ENCODE results near the gene SPHK2. TPM values are rescaled to one million over a fixed set of nuclear protein-coding genes. Genes with fewer than 3 reads are reported as not detected.

SPHK2 gene
- total and polyA plus RNA-seq, 2 experiments from 2014 or later: 18.3 to 50.3 TPM

DNA sequence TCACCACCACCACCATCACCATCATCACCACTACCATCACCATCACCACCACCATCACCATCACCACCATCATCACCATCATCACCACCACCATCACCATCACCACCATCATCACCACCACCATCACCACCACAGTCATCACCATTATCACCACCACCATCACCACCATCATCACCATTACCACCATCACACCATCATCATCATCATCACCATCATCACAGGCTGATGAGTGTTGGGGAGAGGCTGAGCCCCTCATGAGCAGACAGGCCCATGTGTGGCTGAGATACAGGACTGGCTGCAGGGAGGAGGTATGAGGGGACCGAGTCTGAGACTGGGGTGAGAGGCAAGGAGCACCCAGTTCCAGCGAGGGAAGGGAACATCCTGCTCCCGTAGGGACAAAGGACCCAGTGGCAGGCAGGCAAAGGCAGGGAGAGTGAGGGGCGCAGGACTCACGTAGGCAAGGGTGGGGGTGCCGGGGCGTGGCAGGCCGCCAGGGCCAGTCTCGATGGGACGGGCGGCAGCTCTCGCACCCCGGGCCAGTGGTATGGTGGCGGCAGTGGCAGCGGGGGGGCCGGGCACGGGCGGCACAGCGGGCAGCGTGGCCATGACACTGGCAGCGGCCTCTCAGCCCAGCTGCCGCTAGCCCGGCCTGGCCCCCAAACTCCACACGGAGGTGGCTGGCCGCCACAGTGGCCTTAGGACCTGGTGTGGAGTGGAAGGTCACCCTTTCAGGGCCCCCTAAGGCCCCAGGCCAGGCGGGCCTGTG, 50.8 kb downstream of the SPHK2 start:
- Mint-ChIP-seq H3K9me3 (peaks cover 9% of the 10 kb centered on the region; the same call in 2 of the 3 replicates), H3K4me1 (peaks cover 26% of the 10 kb centered on the region), H3K4me3 (no peak overlapping the region), H3K27me3 (ENCODE audit: insufficient read depth, low read depth, poor library complexity) (peaks cover 14% of the 10 kb centered on the region), H3K36me3 (ENCODE audit: low read depth) (no peaks in the 10 kb centered on the region; the same call in 2 of the 3 replicates), H3K27ac (no peak overlapping the region)
- no peaks in the 10 kb centered on the region for H4K20me1 ChIP-seq (replicated peaks; ENCODE audit: insufficient read depth)
- peaks cover 20% of the 10 kb centered on the region for H3K4me1 ChIP-seq (ENCODE audit: insufficient read depth)
- H3K27me3 ChIP-seq (ENCODE audit: insufficient read depth): no peaks in the 10 kb centered on the region
- H3K9me2 ChIP-seq (ENCODE audit: insufficient read depth): no peaks in the 10 kb centered on the region
- H3K27ac ChIP-seq (ENCODE audit: low read depth): no peak overlapping the region
- DNase-seq (ENCODE audit: low spot score) (no peak), ATAC-seq (no peak)
- no peak overlapping the region for H2AFZ ChIP-seq
- H3K79me2 ChIP-seq (replicated peaks; ENCODE audit: insufficient read depth): no peaks in the 10 kb centered on the region
- H3K4me2 ChIP-seq: no peak overlapping the region
- no peak overlapping the region for H3K4me3 ChIP-seq
- no peaks in the 10 kb centered on the region for H3K36me3 ChIP-seq (ENCODE audit: insufficient read depth)
- no peak for TF ChIP-seq EZH2 (IDR thresholded peaks at IDR 0.05; ENCODE audit: low read depth, unreplicated experiment)
- TF ChIP-seq CREB1 (CRISPR knock-in tag; IDR thresholded peaks at IDR 0.05; ENCODE audit: low read depth): no peak
- TF ChIP-seq ZNF114 (CRISPR knock-in tag; IDR thresholded peaks at IDR 0.05): no peak
- TF ChIP-seq ETS1 (IDR thresholded peaks at IDR 0.05): no peak
- TF ChIP-seq, protein P1, sequence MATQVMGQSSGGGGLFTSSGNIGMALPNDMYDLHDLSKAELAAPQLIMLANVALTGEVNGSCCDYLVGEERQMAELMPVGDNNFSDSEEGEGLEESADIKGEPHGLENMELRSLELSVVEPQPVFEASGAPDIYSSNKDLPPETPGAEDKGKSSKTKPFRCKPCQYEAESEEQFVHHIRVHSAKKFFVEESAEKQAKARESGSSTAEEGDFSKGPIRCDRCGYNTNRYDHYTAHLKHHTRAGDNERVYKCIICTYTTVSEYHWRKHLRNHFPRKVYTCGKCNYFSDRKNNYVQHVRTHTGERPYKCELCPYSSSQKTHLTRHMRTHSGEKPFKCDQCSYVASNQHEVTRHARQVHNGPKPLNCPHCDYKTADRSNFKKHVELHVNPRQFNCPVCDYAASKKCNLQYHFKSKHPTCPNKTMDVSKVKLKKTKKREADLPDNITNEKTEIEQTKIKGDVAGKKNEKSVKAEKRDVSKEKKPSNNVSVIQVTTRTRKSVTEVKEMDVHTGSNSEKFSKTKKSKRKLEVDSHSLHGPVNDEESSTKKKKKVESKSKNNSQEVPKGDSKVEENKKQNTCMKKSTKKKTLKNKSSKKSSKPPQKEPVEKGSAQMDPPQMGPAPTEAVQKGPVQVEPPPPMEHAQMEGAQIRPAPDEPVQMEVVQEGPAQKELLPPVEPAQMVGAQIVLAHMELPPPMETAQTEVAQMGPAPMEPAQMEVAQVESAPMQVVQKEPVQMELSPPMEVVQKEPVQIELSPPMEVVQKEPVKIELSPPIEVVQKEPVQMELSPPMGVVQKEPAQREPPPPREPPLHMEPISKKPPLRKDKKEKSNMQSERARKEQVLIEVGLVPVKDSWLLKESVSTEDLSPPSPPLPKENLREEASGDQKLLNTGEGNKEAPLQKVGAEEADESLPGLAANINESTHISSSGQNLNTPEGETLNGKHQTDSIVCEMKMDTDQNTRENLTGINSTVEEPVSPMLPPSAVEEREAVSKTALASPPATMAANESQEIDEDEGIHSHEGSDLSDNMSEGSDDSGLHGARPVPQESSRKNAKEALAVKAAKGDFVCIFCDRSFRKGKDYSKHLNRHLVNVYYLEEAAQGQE (IDR thresholded peaks at IDR 0.05; ENCODE audit: unreplicated experiment): no peak
- TF ChIP-seq EZH2phosphoT487 (IDR thresholded peaks at IDR 0.05; ENCODE audit: unreplicated experiment): no peak
- no peak for TF ChIP-seq POLR2AphosphoS5 (IDR thresholded peaks at IDR 0.05; ENCODE audit: low read depth)
- TF ChIP-seq STAT1 (IDR thresholded peaks at IDR 0.05; ENCODE audit: unreplicated experiment): no peak
- TF ChIP-seq, protein P2, sequence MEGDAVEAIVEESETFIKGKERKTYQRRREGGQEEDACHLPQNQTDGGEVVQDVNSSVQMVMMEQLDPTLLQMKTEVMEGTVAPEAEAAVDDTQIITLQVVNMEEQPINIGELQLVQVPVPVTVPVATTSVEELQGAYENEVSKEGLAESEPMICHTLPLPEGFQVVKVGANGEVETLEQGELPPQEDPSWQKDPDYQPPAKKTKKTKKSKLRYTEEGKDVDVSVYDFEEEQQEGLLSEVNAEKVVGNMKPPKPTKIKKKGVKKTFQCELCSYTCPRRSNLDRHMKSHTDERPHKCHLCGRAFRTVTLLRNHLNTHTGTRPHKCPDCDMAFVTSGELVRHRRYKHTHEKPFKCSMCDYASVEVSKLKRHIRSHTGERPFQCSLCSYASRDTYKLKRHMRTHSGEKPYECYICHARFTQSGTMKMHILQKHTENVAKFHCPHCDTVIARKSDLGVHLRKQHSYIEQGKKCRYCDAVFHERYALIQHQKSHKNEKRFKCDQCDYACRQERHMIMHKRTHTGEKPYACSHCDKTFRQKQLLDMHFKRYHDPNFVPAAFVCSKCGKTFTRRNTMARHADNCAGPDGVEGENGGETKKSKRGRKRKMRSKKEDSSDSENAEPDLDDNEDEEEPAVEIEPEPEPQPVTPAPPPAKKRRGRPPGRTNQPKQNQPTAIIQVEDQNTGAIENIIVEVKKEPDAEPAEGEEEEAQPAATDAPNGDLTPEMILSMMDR (conservative IDR thresholded peaks at IDR 0.05; ENCODE audit: low read depth in 2 of 2): no peak
- no peak for TF ChIP-seq ZNF331 (CRISPR knock-in tag; IDR thresholded peaks at IDR 0.05; ENCODE audit: low read depth)
- H3F3A ChIP-seq (replicated peaks; ENCODE audit: low read depth): no peaks in the 10 kb centered on the region

All from GM23338 (cell line).